LNCaP clone FGC (cell line): ENCODE data around the gene TRMT10C.
"Not testable (repeated sequence)": the region's sequence is repeated elsewhere in the genome, so short reads cannot be mapped to it uniquely, and the experiment has no call there.

Experiments used
- DNase-seq: peaks from one replicate; pipeline ENCODE4 v3.0.0-alpha.2; 2011; ENCODE audit warnings: low read depth
- H3K4me3 ChIP-seq: 2 replicates; pipeline ENCODE4 v1.5.1; 2011; ENCODE audit warnings: mild to moderate bottlenecking, low read depth, low read length, control low read depth
- CTCF ChIP-seq: IDR thresholded peaks from 2 replicates; pipeline ENCODE4 v1.5.1; 2012; ENCODE audit warnings: mild to moderate bottlenecking; ENCODE audit not compliant: control insufficient read depth, insufficient read depth; ENCODE audit errors: extremely low read depth

The TRMT10C gene

GRCh38 chr3:101603184-101603583 lies 41.5 kb downstream of the TRMT10C start:
- no peak for TF ChIP-seq CTCF
- no peak for DNase-seq
- no peak overlapping the region for H3K4me3 ChIP-seq

GRCh38 chr3:101605398-101605797 lies 43.7 kb downstream of the TRMT10C start:
- DNase-seq, H3K4me3 ChIP-seq: not testable (repeated sequence)

- TF ChIP-seq CTCF, result no peak
- DNase-seq, result no peak
- H3K4me3 ChIP-seq, result no peak overlapping the region
Observed at GRCh38 chr3:101611023-101611422, 49.4 kb downstream of the TRMT10C start.

GRCh38 chr3:101613014-101613413 lies 51.3 kb downstream of the TRMT10C start:
- H3K4me3 ChIP-seq, DNase-seq: not testable (repeated sequence)

GRCh38 chr3:101615525-101615924 lies 53.9 kb downstream of the TRMT10C start:
- DNase-seq, result no peak
- no peak overlapping the region for H3K4me3 ChIP-seq
- no peak for TF ChIP-seq CTCF
